HG02798 (cell line): ENCODE data around the gene OR2H2.

Experiments used
- ATAC-seq: cut with Tn5 transposase; IDR thresholded peaks from one replicate; pipeline ENCODE4 v1.9.1; 2021; ENCODE audit warnings: mild to moderate bottlenecking; ENCODE audit not compliant: unreplicated experiment, poor library complexity

OR2H2 gene

GRCh38 chr6:29584821-29585220 lies at the start of gene OR2H2:
Gene OR2H2 (plus strand): TSS chr6:29585121. CDS start chr6:29587945, 2,824 bp downstream.
- no peak for ATAC-seq

- no peak for ATAC-seq
Observed at GRCh38 chr6:29537714-29538403, 47.1 kb upstream of the OR2H2 start.

- no peak for ATAC-seq
Observed at GRCh38 chr6:29547573-29547972, 37.3 kb upstream of the OR2H2 start.

GRCh38 chr6:29552512-29553051 lies 32.3 kb upstream of the OR2H2 start:
- ATAC-seq: peak; percentile 85

- peak; percentile 45 for ATAC-seq
Observed at GRCh38 chr6:29553268-29554057, 31.5 kb upstream of the OR2H2 start.

GRCh38 chr6:29554764-29555163 lies 30.2 kb upstream of the OR2H2 start:
- ATAC-seq: no peak

- ATAC-seq: no peak
Observed at GRCh38 chr6:29557320-29557719, 27.6 kb upstream of the OR2H2 start.

GRCh38 chr6:29558439-29559079 lies 26.4 kb upstream of the OR2H2 start:
- no peak for ATAC-seq

GRCh38 chr6:29559524-29560287 lies 25.2 kb upstream of the OR2H2 start, which contains the start of gene UBD:
Gene UBD (minus strand): TSS chr6:29559732. CDS start chr6:29559701, 31 bp downstream.
- no peak for ATAC-seq

GRCh38 chr6:29561091-29561490 lies 23.8 kb upstream of the OR2H2 start:
- ATAC-seq: no peak

- no peak for ATAC-seq
Observed at GRCh38 chr6:29561606-29562181, 23.2 kb upstream of the OR2H2 start.

- ATAC-seq: no peak
Observed at GRCh38 chr6:29563435-29563965, 21.4 kb upstream of the OR2H2 start.

GRCh38 chr6:29564875-29565274 lies 20.0 kb upstream of the OR2H2 start:
- ATAC-seq: no peak

GRCh38 chr6:29566856-29567255 lies 18.1 kb upstream of the OR2H2 start:
- no peak for ATAC-seq

- ATAC-seq: no peak
Observed at GRCh38 chr6:29567541-29567940, 17.4 kb upstream of the OR2H2 start.

GRCh38 chr6:29567991-29568390 lies 16.9 kb upstream of the OR2H2 start:
- no peak for ATAC-seq

- no peak for ATAC-seq
Observed at GRCh38 chr6:29576056-29576455, 8.9 kb upstream of the OR2H2 start.

GRCh38 chr6:29577544-29577943 lies 7.4 kb upstream of the OR2H2 start:
- no peak for ATAC-seq

GRCh38 chr6:29589423-29590048 lies 4.6 kb downstream of the OR2H2 start:
- ATAC-seq: no peak
